ENCODE results near the gene PODN. TPM values are rescaled to one million over a fixed set of nuclear protein-coding genes. Genes with fewer than 3 reads are reported as not detected.

PODN gene
- total and polyA plus RNA-seq, 12 donors = 0.78 to 45.4 (median 16.0) TPM

- no peaks in the 10 kb centered on the region for H3K4me1 ChIP-seq (replicated peaks in 1 of 2)
- intact Hi-C loops (cut with DNase I) = no loop called here
Measured at GRCh38 chr1:53080041-53080440, 18.0 kb downstream of the PODN start.

GRCh38 chr1:53080769-53081168, 18.8 kb downstream of the PODN start:
- intact Hi-C loops (cut with DNase I) = no loop called here
- Histone ChIP-seq H3K9me3 (replicated peaks in 1 of 3) (no peaks in the 10 kb centered on the region), H3K4me1 (replicated peaks in 1 of 2) (no peaks in the 10 kb centered on the region), H3K27me3 (no peaks in the 10 kb centered on the region), H3K36me3 (replicated peaks in 1 of 2) (no peaks in the 10 kb centered on the region), H3K27ac (no peak overlapping the region), H3K4me3 (no peak overlapping the region)
- TF ChIP-seq, protein P1, sequence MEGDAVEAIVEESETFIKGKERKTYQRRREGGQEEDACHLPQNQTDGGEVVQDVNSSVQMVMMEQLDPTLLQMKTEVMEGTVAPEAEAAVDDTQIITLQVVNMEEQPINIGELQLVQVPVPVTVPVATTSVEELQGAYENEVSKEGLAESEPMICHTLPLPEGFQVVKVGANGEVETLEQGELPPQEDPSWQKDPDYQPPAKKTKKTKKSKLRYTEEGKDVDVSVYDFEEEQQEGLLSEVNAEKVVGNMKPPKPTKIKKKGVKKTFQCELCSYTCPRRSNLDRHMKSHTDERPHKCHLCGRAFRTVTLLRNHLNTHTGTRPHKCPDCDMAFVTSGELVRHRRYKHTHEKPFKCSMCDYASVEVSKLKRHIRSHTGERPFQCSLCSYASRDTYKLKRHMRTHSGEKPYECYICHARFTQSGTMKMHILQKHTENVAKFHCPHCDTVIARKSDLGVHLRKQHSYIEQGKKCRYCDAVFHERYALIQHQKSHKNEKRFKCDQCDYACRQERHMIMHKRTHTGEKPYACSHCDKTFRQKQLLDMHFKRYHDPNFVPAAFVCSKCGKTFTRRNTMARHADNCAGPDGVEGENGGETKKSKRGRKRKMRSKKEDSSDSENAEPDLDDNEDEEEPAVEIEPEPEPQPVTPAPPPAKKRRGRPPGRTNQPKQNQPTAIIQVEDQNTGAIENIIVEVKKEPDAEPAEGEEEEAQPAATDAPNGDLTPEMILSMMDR (IDR thresholded peaks at IDR 0.05) = no peak
- TF ChIP-seq POLR2A (IDR thresholded peaks at IDR 0.05) = no peak
- WGBS, 4 donors = 77 to 93% (median 87%) methylated on average over 4 to 15 of the region's 15 CpGs
- no peak for DNase-seq

More at GRCh38 chr1:53080041-53080440, 18.0 kb downstream of the PODN start:
- no peak for TF ChIP-seq POLR2A (IDR thresholded peaks at IDR 0.05)
- TF ChIP-seq, protein P1 (IDR thresholded peaks at IDR 0.05) = no peak
- no peak overlapping the region for H3K4me3 ChIP-seq
- 49 to 67% (median 57%) methylated on average over 3 of the region's 3 CpGs for WGBS, 4 donors
- no peaks in the 10 kb centered on the region for H3K27me3 ChIP-seq
- no peak for DNase-seq
- no peaks in the 10 kb centered on the region for H3K9me3 ChIP-seq (replicated peaks in 1 of 3)
- H3K36me3 ChIP-seq (replicated peaks in 1 of 2) = no peaks in the 10 kb centered on the region
- H3K27ac ChIP-seq = no peak overlapping the region

GRCh38 chr1:53081384-53082066, 19.5 kb downstream of the PODN start:
- intact Hi-C loops (cut with DNase I) = no loop called here
- Histone ChIP-seq H3K27ac (no peak overlapping the region), H3K27me3 (no peaks in the 10 kb centered on the region), H3K9me3 (replicated peaks in 1 of 3) (no peaks in the 10 kb centered on the region), H3K4me1 (replicated peaks in 1 of 2) (no peaks in the 10 kb centered on the region), H3K4me3 (no peak overlapping the region), H3K36me3 (replicated peaks in 1 of 2) (no peaks in the 10 kb centered on the region)
- WGBS, 4 donors = 70 to 86% (median 83%) methylated on average over 6 to 14 of the region's 14 CpGs
- no peak for DNase-seq
- TF ChIP-seq POLR2A (IDR thresholded peaks at IDR 0.05) = no peak
- TF ChIP-seq, protein P1 (IDR thresholded peaks at IDR 0.05) = no peak

DNA sequence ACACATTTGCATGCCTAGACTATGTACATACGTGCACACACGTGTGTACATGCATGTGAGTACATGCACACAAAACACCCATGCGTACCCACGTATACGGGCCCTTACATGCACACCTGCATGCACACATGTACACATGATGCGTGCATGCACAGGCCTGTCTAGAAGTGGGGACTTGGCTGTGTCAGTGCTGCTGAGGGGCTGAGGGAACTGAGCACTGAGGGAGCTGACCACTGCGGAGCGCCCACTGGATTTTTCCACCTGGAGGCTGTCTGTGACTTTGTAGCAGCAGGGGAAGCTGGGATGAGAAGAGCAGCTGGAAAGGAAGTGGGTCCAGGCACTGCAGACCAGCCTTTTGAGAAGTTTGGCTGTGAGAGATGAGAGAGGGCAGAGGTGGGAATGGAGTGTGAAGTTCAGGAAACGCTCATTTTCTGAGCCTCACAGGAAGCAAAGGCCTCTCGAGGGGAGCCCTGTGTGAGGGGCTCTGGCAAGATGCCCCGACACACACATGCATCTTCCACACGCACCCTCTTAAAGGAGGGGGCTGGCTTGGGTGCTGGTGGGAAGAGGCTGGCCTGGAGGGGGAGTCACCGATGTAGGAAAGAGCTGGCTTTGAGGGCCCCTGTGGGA, 20.9 kb downstream of the PODN start:
- no peaks in the 10 kb centered on the region for H3K27me3 ChIP-seq
- TF ChIP-seq, protein P1 (IDR thresholded peaks at IDR 0.05) = no peak
- TF ChIP-seq POLR2A (IDR thresholded peaks at IDR 0.05) = no peak
- intact Hi-C loops (cut with DNase I) = no loop called here
- WGBS, 4 donors = 67 to 79% (median 75%) methylated on average over 9 to 13 of the region's 13 CpGs
- H3K4me1 ChIP-seq (replicated peaks in 1 of 2) = no peaks in the 10 kb centered on the region
- no peaks in the 10 kb centered on the region for H3K9me3 ChIP-seq (replicated peaks in 1 of 3)
- H3K4me3 ChIP-seq = no peak overlapping the region
- no peak overlapping the region for H3K27ac ChIP-seq
- H3K36me3 ChIP-seq (replicated peaks in 1 of 2) = no peaks in the 10 kb centered on the region
- DNase-seq = no peak
